K562 (cell line): ENCODE measurements around the gene MPG. TPM values are rescaled to one million over a fixed set of nuclear protein-coding genes. Genes with fewer than 3 reads are reported as not detected.

Experiments used
- CBX2 ChIP-seq: fragments of 200-600 bp; sonication (generic); IDR thresholded peaks from one replicate; pipeline ENCODE4 v1.6.1; 2012; ENCODE audit warnings: mild to moderate bottlenecking, low read length, inconsistent platforms; ENCODE audit not compliant: insufficient read depth, poor library complexity, severe bottlenecking
- CEBPB ChIP-seq: fragments of 450-650 bp; IDR thresholded peaks from 2 replicates; pipeline ENCODE4 v1.6.1; 2016; ENCODE audit warnings: missing genetic modification characterization, missing compliant biosample characterization
- CHD1 ChIP-seq: fragments of 200-600 bp; sonication (generic); IDR thresholded peaks from one replicate; pipeline ENCODE4 v1.6.1; 2012; ENCODE audit warnings: mild to moderate bottlenecking, moderate library complexity, low read length, inconsistent platforms
- DMBX1 ChIP-seq: fragments of 250-450 bp; sonication (Bioruptor Pico); IDR thresholded peaks from 2 replicates; pipeline ENCODE4 v1.8.0; 2022; ENCODE audit warnings: inconsistent platforms, mild to moderate bottlenecking, moderate library complexity, borderline replicate concordance
- FOXP4 ChIP-seq: sonication (generic); formaldehyde crosslinking; IDR thresholded peaks from 2 replicates; pipeline ENCODE4 v1.8.0; 2022; ENCODE audit warnings: mild to moderate bottlenecking, missing genetic modification reagents, borderline replicate concordance
- HDAC8 ChIP-seq: fragments of 450-650 bp; IDR thresholded peaks from 2 replicates; pipeline ENCODE4 v1.6.1; 2016; ENCODE audit warnings: mild to moderate bottlenecking, missing genetic modification characterization, moderate library complexity, missing compliant biosample characterization
- HOMEZ ChIP-seq: fragments of 250-450 bp; sonication (Bioruptor Pico); IDR thresholded peaks from 2 replicates; pipeline ENCODE4 v1.4.0; 2020; ENCODE audit warnings: mild to moderate bottlenecking, moderate library complexity
- MAFK ChIP-seq: IDR thresholded peaks from 2 replicates; pipeline ENCODE4 v1.6.1; 2011; ENCODE audit warnings: low read length, improper control_type of control experiment
- NFRKB ChIP-seq: fragments of 450-650 bp; IDR thresholded peaks from 2 replicates; pipeline ENCODE4 v1.6.1; 2016; ENCODE audit warnings: low read depth
- PKNOX1 ChIP-seq: fragments of 450-650 bp; IDR thresholded peaks from 2 replicates; pipeline ENCODE4 v1.6.1; 2016
- RBM39 ChIP-seq: fragments of 200-400 bp; formaldehyde crosslinking; optimal IDR thresholded peaks from 2 replicates; pipeline ENCODE3; 2018; ENCODE audit warnings: low read depth, low read length
- SIN3B ChIP-seq: fragments of 450-650 bp; IDR thresholded peaks from 2 replicates; pipeline ENCODE4 v1.6.1; 2017; ENCODE audit warnings: low read depth, mild to moderate bottlenecking, moderate library complexity
- SMAD4 ChIP-seq: fragments of 250-450 bp; sonication (Bioruptor Pico); conservative IDR thresholded peaks from 2 replicates; pipeline ENCODE4 v1.8.0; 2021; ENCODE audit warnings: inconsistent platforms, mild to moderate bottlenecking, moderate library complexity
- SNAPC5 ChIP-seq: fragments of 250-450 bp; sonication (Bioruptor Pico); IDR thresholded peaks from 2 replicates; pipeline ENCODE4 v1.8.0; 2021; ENCODE audit warnings: moderate library complexity, mild to moderate bottlenecking, inconsistent platforms
- TCF15 ChIP-seq: fragments of 250-450 bp; sonication (Bioruptor Pico); IDR thresholded peaks from 2 replicates; pipeline ENCODE4 v1.8.0; 2022; ENCODE audit warnings: moderate library complexity, mild to moderate bottlenecking, inconsistent platforms
- TRIM25 ChIP-seq: fragments of 450-650 bp; IDR thresholded peaks from 2 replicates; pipeline ENCODE4 v1.7.0; 2016; ENCODE audit warnings: borderline replicate concordance
- TRIM28 ChIP-seq: fragments of 450-650 bp; IDR thresholded peaks from 2 replicates; pipeline ENCODE4 v1.6.1; 2017
- ZBTB26 ChIP-seq: fragments of 450-650 bp; formaldehyde crosslinking; IDR thresholded peaks from 2 replicates; pipeline ENCODE4 v1.4.0; 2022; ENCODE audit warnings: missing genetic modification characterization
- ZKSCAN8 ChIP-seq: fragments of 200-800 bp; sonication (Bioruptor generic); IDR thresholded peaks from 2 replicates; pipeline ENCODE4 v1.6.1; 2016; ENCODE audit warnings: missing genetic modification characterization, missing compliant biosample characterization
- ZNF3 ChIP-seq: fragments of 250-450 bp; sonication (Bioruptor Pico); IDR thresholded peaks from 2 replicates; pipeline ENCODE4 v1.5.0; 2021; ENCODE audit warnings: mild to moderate bottlenecking, moderate library complexity
- ZNF511 ChIP-seq: sonication (generic); formaldehyde crosslinking; IDR thresholded peaks from 2 replicates; pipeline ENCODE4 v1.8.0; 2022; ENCODE audit warnings: mild to moderate bottlenecking, missing genetic modification reagents
- polyA plus RNA-seq, 8 experiments: library from polyadenylated mRNA; depleted of rRNA in 4 of 8; stranded (reverse) in 5 of 8; unstranded in 3 of 8; fragments of >200 nt; fragmentation: Nextera tagmentation in 2 of 8; fragmentation: Illumina TruSeq in 1 of 8; extraction: Ambion mirVana in 2 of 8; extraction: Trizol in 1 of 8; gene quantifications; 2 replicates each; pipeline versions ENCODE4 v1.2.1 to v1.2.3, GENCODE V29; 2011 to 2014; ENCODE audit warnings: inconsistent platforms in 1 of 8, missing spikeins in 1 of 8
- total RNA-seq, 7 experiments: library from RNA; depleted of rRNA in 6 of 7; stranded (reverse); fragments of >200 nt in 6 of 7; fragmentation: Illumina TruSeq in 2 of 7; extraction: Trizol in 2 of 7; gene quantifications; 2 replicates each; pipeline versions ENCODE4 v1.2.1 to v1.2.3, GENCODE V29; 2011 to 2021; ENCODE audit warnings: low replicate concordance in 1 of 7

Gene MPG
- total and polyA plus RNA-seq, 9 of the 15 experiments (the other 6 are each of a cell fraction or from before 2014, with no cell fraction given), result 0.42 to 226 (median 36.2) TPM

GRCh38 chr16:104928-105327 lies 26.9 kb downstream of the MPG start (continued):
- TF ChIP-seq ZNF511 (CRISPR knock-in tag) (no peak), PKNOX1 (no peak), ZBTB26 (CRISPR knock-in tag) (no peak), HOMEZ (CRISPR knock-in tag) (no peak), RBM39 (no peak), CEBPB (tag) (no peak), CHD1 (no peak), DMBX1 (CRISPR knock-in tag) (0 out of 2 replicates have a peak, but pooled peaks have one; percentile 37), SMAD4 (CRISPR knock-in tag) (peak; percentile 42; the same call in 1 of the 2 replicates), HDAC8 (tag) (no peak), NFRKB (no peak), TRIM28 (no peak), MAFK (peak; percentile 78), TRIM25 (no peak), ZNF3 (CRISPR knock-in tag) (no peak), TCF15 (CRISPR knock-in tag) (no peak), SNAPC5 (CRISPR knock-in tag) (no peak), FOXP4 (CRISPR knock-in tag) (no peak), SIN3B (no peak), CBX2 (no peak), ZKSCAN8 (CRISPR knock-in tag) (no peak)
